ENCODE results near the gene EYS. TPM values are rescaled to one million over a fixed set of nuclear protein-coding genes. Genes with fewer than 3 reads are reported as not detected.

Gene EYS
- total and polyA plus RNA-seq, 2 of the 13 experiments (the other 11 are each of a cell fraction or from before 2014, with no cell fraction given) = 0.04 to 0.07 TPM

- BruUV-seq (replicated peaks) = no TSS peak
- no peak overlapping the region for H3K4me3 ChIP-seq (replicated peaks in 1 of 3; ENCODE audit: insufficient read depth in 1 of 3, low read depth in 2 of 3, low read length in 3 of 3)
- no peaks in the 10 kb centered on the region for H4K20me1 ChIP-seq (ENCODE audit: insufficient read depth, low read length)
- no peak overlapping the region for H2AFZ ChIP-seq (ENCODE audit: low read length)
- H3K36me3 ChIP-seq (replicated peaks in 1 of 2; ENCODE audit: control insufficient read depth in 1 of 2, insufficient read depth in 2 of 2, low read length in 2 of 2) = no peaks in the 10 kb centered on the region
- no peak overlapping the region for H3K27ac ChIP-seq (ENCODE audit: extremely low read length, insufficient read depth, low read length)
- no peaks in the 10 kb centered on the region for H3K27me3 ChIP-seq (ENCODE audit: control insufficient read depth in 1 of 2, insufficient read depth in 2 of 2, low read length in 2 of 2)
- no peak for ATAC-seq
- intact Hi-C loops (cut with micrococcal nuclease; ENCODE audit: unreplicated experiment) = no loop called here
- FAIRE-seq = no peak
- ChIA-PET POLR2A (no interaction called here), CTCF (ENCODE audit: low intra/inter-chr PET ratio, low total read pairs) (no interaction called here)
- TF ChIP-seq ZNF407 (CRISPR knock-in tag; IDR thresholded peaks at IDR 0.05; ENCODE audit: not compliant biosample characterization) (no peak), ZNF652 (CRISPR knock-in tag; IDR thresholded peaks at IDR 0.05; ENCODE audit: borderline replicate concordance, low read depth) (no peak), ZNF567 (CRISPR knock-in tag; IDR thresholded peaks at IDR 0.05; ENCODE audit: borderline replicate concordance) (no peak), RBM39 (IDR thresholded peaks at IDR 0.05; ENCODE audit: low read depth, low read length, poor library complexity, severe bottlenecking) (no peak), ZNF549 (CRISPR knock-in tag; IDR thresholded peaks at IDR 0.05) (no peak), PRMT3 (CRISPR knock-in tag; IDR thresholded peaks at IDR 0.05; ENCODE audit: borderline replicate concordance, low read depth) (no peak), ZBED4 (CRISPR knock-in tag; IDR thresholded peaks at IDR 0.05; ENCODE audit: borderline replicate concordance) (no peak), ZFP36L1 (CRISPR knock-in tag; IDR thresholded peaks at IDR 0.05) (no peak), ZBTB1 (CRISPR knock-in tag; IDR thresholded peaks at IDR 0.05; ENCODE audit: borderline replicate concordance) (no peak), TBX2 (CRISPR knock-in tag; IDR thresholded peaks at IDR 0.05; ENCODE audit: borderline replicate concordance) (no peak), NR2F2 (IDR thresholded peaks at IDR 0.05; ENCODE audit: borderline replicate concordance, low read depth) (no peak), HMG20A (CRISPR knock-in tag; IDR thresholded peaks at IDR 0.05; ENCODE audit: borderline replicate concordance) (no peak)
- H3K79me2 ChIP-seq (ENCODE audit: insufficient read depth, low read length) = no peaks in the 10 kb centered on the region
- no peak overlapping the region for H3K4me2 ChIP-seq (ENCODE audit: low read depth, low read length)
- in situ Hi-C loops (cut with HindIII; ENCODE audit: extremely low pct_ligation_motif_present, low pct_unique_long_range_greater_than_20kb) = no loop called here
- H3K9me3 ChIP-seq (ENCODE audit: low read length) = no peaks in the 10 kb centered on the region; the same call in 1 of the 2 replicates
- no peak overlapping the region for H3K9ac ChIP-seq (ENCODE audit: insufficient read depth, low read depth, low read length)
- DNase-seq (ENCODE audit: low spot score) = no peak
- no peaks in the 10 kb centered on the region for H3K4me1 ChIP-seq (ENCODE audit: insufficient read depth, low read length)
These were observed 1463.4 kb downstream of the EYS start for GRCh38 chr6:64243618-64244017.

Measured in HepG2 (cell line).